HFFc6 (cell line): ENCODE data around the gene GNA15. TPM values are rescaled to one million over a fixed set of nuclear protein-coding genes. Genes with fewer than 3 reads are reported as not detected.

Experiments
- DNase-seq: peaks from one replicate; pipeline ENCODE4 v3.0.0-alpha.2; 2018
- H3K27ac Mint-ChIP-seq: 2 replicates; pipeline ENCODE4 v1.8.0; 2020; ENCODE audit warnings: mild to moderate bottlenecking, mixed read lengths
- H3K27me3 Mint-ChIP-seq: 2 replicates; pipeline ENCODE4 v1.8.0; 2021; ENCODE audit warnings: mild to moderate bottlenecking, moderate library complexity, mixed read lengths; ENCODE audit not compliant: insufficient read depth
- H3K36me3 Mint-ChIP-seq: 2 replicates; pipeline ENCODE4 v1.8.0; 2021; ENCODE audit warnings: low read depth, mixed read lengths
- H3K4me1 Mint-ChIP-seq: 2 replicates; pipeline ENCODE4 v1.8.0; 2020; ENCODE audit warnings: low read depth, mixed read lengths
- H3K4me3 Mint-ChIP-seq: 2 replicates; pipeline ENCODE4 v1.8.0; 2020; ENCODE audit warnings: mild to moderate bottlenecking, moderate library complexity, mixed read lengths
- H3K9me3 Mint-ChIP-seq: 2 replicates; pipeline ENCODE4 v1.8.0; 2020; ENCODE audit warnings: mild to moderate bottlenecking, mixed read lengths
- total RNA-seq, 6 experiments: library from RNA; stranded (reverse); fragmentation: NEBNext Ultra II Directional; extraction: Animal tissue kit (Norgen Biotek cat#: 25700); gene quantifications; 2 replicates in 1 of 6; 3 replicates in 5 of 6; pipeline ENCODE4 v1.2.3, GENCODE V29; 2021
- TF ChIP-seq, protein P1 (sequence below): fragments of 200-600 bp; sonication (generic); IDR thresholded peaks from 2 replicates; pipeline ENCODE4 v1.5.0; 2021; ENCODE audit warnings: antibody characterized with exemption, mild to moderate bottlenecking

The GNA15 gene
- total RNA-seq, 6 experiments from 2014 or later, result not detected

DNA sequence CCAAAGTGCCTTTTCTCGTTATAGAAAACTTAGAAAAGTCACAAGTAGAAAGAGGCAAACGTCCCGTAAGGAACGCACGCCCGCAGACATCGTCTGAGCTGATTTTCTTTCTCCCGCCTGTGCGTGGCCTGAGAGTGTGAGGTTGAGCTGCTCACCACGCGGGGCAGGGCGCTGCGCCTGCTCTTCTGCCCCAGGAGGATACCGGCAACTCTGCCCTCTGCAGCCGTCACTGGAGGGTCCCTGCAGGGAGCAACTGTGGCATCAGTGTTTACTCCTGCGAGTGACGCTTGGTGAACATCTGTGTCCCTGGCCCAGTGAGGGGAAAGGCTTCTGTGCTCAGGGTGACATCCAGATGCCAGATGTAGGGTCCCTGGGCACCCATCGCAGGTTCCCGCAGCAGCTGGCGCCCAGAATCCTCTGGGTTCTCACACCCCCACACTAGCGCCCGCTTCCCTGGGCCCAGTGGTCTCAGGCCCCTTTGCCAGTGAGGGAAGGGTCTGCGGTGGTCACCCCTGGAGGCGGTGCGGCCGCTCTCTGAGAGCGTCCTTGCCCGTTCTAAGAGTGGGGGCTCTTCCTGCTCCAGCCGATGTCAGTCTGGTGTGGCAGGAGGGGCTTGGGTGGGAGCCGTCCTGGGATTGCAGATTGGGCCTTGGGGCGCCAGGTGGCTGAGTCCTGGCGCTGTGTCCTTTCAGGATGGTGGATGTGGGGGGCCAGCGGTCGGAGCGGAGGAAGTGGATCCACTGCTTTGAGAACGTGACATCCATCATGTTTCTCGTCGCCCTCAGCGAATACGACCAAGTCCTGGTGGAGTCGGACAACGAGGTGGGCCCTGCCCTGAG lies 17.4 kb upstream of the GNA15 start:
- no peaks in the 10 kb centered on the region for H3K4me1 Mint-ChIP-seq
- TF ChIP-seq, protein P1, sequence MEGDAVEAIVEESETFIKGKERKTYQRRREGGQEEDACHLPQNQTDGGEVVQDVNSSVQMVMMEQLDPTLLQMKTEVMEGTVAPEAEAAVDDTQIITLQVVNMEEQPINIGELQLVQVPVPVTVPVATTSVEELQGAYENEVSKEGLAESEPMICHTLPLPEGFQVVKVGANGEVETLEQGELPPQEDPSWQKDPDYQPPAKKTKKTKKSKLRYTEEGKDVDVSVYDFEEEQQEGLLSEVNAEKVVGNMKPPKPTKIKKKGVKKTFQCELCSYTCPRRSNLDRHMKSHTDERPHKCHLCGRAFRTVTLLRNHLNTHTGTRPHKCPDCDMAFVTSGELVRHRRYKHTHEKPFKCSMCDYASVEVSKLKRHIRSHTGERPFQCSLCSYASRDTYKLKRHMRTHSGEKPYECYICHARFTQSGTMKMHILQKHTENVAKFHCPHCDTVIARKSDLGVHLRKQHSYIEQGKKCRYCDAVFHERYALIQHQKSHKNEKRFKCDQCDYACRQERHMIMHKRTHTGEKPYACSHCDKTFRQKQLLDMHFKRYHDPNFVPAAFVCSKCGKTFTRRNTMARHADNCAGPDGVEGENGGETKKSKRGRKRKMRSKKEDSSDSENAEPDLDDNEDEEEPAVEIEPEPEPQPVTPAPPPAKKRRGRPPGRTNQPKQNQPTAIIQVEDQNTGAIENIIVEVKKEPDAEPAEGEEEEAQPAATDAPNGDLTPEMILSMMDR, result no peak
- DNase-seq, result no peak
- no peaks in the 10 kb centered on the region for H3K36me3 Mint-ChIP-seq
- H3K4me3 Mint-ChIP-seq, result no peak overlapping the region
- H3K27me3 Mint-ChIP-seq, result peaks cover 1% of the 10 kb centered on the region
- no peaks in the 10 kb centered on the region for H3K9me3 Mint-ChIP-seq
- H3K27ac Mint-ChIP-seq, result no peak overlapping the region

DNA sequence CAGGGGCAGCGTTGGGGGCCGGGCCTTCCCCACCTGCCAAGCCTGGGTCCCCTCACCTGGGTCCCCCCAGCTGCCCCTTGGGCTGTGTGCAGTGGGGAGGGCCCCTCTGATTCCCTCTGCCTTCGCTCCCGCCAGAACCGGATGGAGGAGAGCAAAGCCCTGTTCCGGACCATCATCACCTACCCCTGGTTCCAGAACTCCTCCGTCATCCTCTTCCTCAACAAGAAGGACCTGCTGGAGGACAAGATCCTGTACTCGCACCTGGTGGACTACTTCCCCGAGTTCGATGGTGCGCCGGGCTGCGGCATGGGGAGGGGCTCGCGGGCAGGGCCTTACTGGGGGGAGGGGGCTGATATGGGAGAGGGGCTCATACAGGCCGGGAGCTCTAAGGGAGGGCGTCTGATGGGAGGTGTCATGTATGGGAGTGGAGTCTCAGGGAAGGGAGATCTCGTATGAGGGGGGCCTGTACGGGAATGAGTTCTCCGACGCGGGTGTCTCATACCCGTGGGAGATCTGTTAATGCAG lies 16.7 kb upstream of the GNA15 start:
- TF ChIP-seq, protein P1, result no peak

GRCh38 chr19:3119693-3120380 lies 16.0 kb upstream of the GNA15 start:
- no peaks in the 10 kb centered on the region for H3K9me3 Mint-ChIP-seq
- peaks cover 3% of the 10 kb centered on the region for H3K27me3 Mint-ChIP-seq
- no peaks in the 10 kb centered on the region for H3K36me3 Mint-ChIP-seq
- TF ChIP-seq, protein P1, result no peak
- no peaks in the 10 kb centered on the region for H3K4me1 Mint-ChIP-seq
- H3K4me3 Mint-ChIP-seq, result no peak overlapping the region
- DNase-seq, result no peak
- no peak overlapping the region for H3K27ac Mint-ChIP-seq

More for the DNA sequence above, 16.7 kb upstream of the GNA15 start:
- Mint-ChIP-seq H3K27me3 (peaks cover 1% of the 10 kb centered on the region), H3K27ac (no peak overlapping the region), H3K9me3 (no peaks in the 10 kb centered on the region), H3K4me3 (no peak overlapping the region), H3K4me1 (no peaks in the 10 kb centered on the region), H3K36me3 (no peaks in the 10 kb centered on the region)
- no peak for DNase-seq

GRCh38 chr19:3120611-3121276 lies 15.1 kb upstream of the GNA15 start:
- Mint-ChIP-seq H3K4me3 (no peak overlapping the region), H3K36me3 (no peaks in the 10 kb centered on the region), H3K27ac (no peak overlapping the region)

GRCh38 chr19:3121396-3121795 lies 14.4 kb upstream of the GNA15 start:
- H3K27ac Mint-ChIP-seq, result no peak overlapping the region
- peaks cover 2% of the 10 kb centered on the region for H3K27me3 Mint-ChIP-seq
- TF ChIP-seq, protein P1, result no peak
- no peak for DNase-seq
- no peak overlapping the region for H3K4me3 Mint-ChIP-seq
- H3K9me3 Mint-ChIP-seq, result no peaks in the 10 kb centered on the region
- H3K4me1 Mint-ChIP-seq, result no peaks in the 10 kb centered on the region
- no peaks in the 10 kb centered on the region for H3K36me3 Mint-ChIP-seq

More at GRCh38 chr19:3120611-3121276, 15.1 kb upstream of the GNA15 start:
- H3K27me3 Mint-ChIP-seq, result peaks cover 3% of the 10 kb centered on the region
- TF ChIP-seq, protein P1, result no peak
- no peaks in the 10 kb centered on the region for H3K9me3 Mint-ChIP-seq
- no peaks in the 10 kb centered on the region for H3K4me1 Mint-ChIP-seq
- DNase-seq, result no peak
